B cell (primary cell): ENCODE measurements around the gene MYD88. TPM values are rescaled to one million over a fixed set of nuclear protein-coding genes. Genes with fewer than 3 reads are reported as not detected.

Source experiments
- ATAC-seq: fragments of 200-7000 bp; cut with Tn5 transposase; one replicate; pipeline ENCODE4 v1.10.0; 2021; ENCODE audit warnings: low read depth, mild to moderate bottlenecking, moderate number of reproducible peaks, moderate library complexity
- CTCF ChIA-PET: fragments of 350-600 bp; sonication (Branson Sonifier 250); formaldehyde crosslinking; loops from one replicate; lab custom pipeline; 2021; ENCODE audit warnings: antibody characterized with exemption, inconsistent platforms; lab: Charles Lee
- POLR2A ChIA-PET: fragments of 350-600 bp; sonication (Branson Sonifier 250); formaldehyde crosslinking; loops from one replicate; lab custom pipeline; 2021; ENCODE audit warnings: antibody characterized with exemption; lab: Charles Lee
- DNase-seq: peaks from one replicate; pipeline ENCODE4 v3.0.0; 2013
- H2AFZ ChIP-seq: 2 replicates; pipeline ENCODE4 v1.6.1; 2012; ENCODE audit warnings: mild to moderate bottlenecking, low read depth, low read length; ENCODE audit not compliant: insufficient read depth, poor library complexity, severe bottlenecking
- H3K27ac ChIP-seq, 2 donors: 1 replicate in 1 of 2; 2 replicates in 1 of 2; pipeline ENCODE4 v1.5.1; 2012 to 2013; ENCODE audit warnings: low read length in 2 of 2, mild to moderate bottlenecking in 2 of 2, moderate library complexity in 1 of 2
- H3K27me3 ChIP-seq, 4 experiments: fragments of 200-600 bp in 1 of 4; sonication (generic) in 1 of 4; replicated peaks in 1 of 4; 1 replicate in 2 of 4; 2 replicates in 2 of 4; pipeline versions ENCODE4 v1.6.1 to v1.7.0; 2013 to 2016; ENCODE audit warnings: low read length in 3 of 4, mild to moderate bottlenecking in 2 of 4, mixed read lengths in 1 of 4, moderate library complexity in 1 of 4; ENCODE audit not compliant: insufficient read depth in 4 of 4, control insufficient read depth in 3 of 4; ENCODE audit errors: control extremely low read depth in 1 of 4
- H3K36me3 ChIP-seq, 2 experiments: replicated peaks in 1 of 2; 1 replicate in 1 of 2; 2 replicates in 1 of 2; pipeline versions ENCODE4 v1.6.1 to v1.7.1; 2013; ENCODE audit warnings: low read length in 1 of 2; ENCODE audit not compliant: insufficient read depth in 2 of 2, control insufficient read depth in 1 of 2; ENCODE audit errors: control extremely low read depth in 1 of 2, extremely low read depth in 1 of 2
- H3K4me1 ChIP-seq, 2 donors: fragments of 200-600 bp in 1 of 2; sonication (generic) in 1 of 2; 1 replicate in 1 of 2; 2 replicates in 1 of 2; pipeline versions ENCODE4 v1.5.1 to v1.6.1; 2013 to 2017; ENCODE audit warnings: low read length in 2 of 2; ENCODE audit not compliant: control insufficient read depth in 2 of 2, insufficient read depth in 2 of 2
- H3K4me2 ChIP-seq: replicated peaks from 2 replicates; pipeline ENCODE3; 2012; ENCODE audit warnings: mild to moderate bottlenecking, low read depth, low read length; ENCODE audit not compliant: poor library complexity, severe bottlenecking
- H3K4me3 ChIP-seq, 5 experiments: fragments of 200-600 bp in 1 of 5; sonication (generic) in 1 of 5; 1 replicate in 3 of 5; 2 replicates in 2 of 5; pipeline versions ENCODE4 v1.5.1 to v1.7.0; 2011 to 2016; ENCODE audit warnings: low read length in 4 of 5, mild to moderate bottlenecking in 4 of 5, low read depth in 2 of 5, control low read depth in 1 of 5, moderate library complexity in 1 of 5; ENCODE audit not compliant: insufficient read depth in 1 of 5; ENCODE audit errors: control extremely low read depth in 1 of 5, extremely low read depth in 1 of 5
- H3K79me2 ChIP-seq: fragments of 200-600 bp; sonication (generic); one replicate; pipeline ENCODE4 v1.6.0; 2016; ENCODE audit warnings: low read length; ENCODE audit not compliant: control insufficient read depth, insufficient read depth
- H3K9ac ChIP-seq: fragments of 200-600 bp; sonication (generic); 2 replicates; pipeline ENCODE4 v1.6.1; 2017; ENCODE audit warnings: mild to moderate bottlenecking, low read length, moderate library complexity
- H3K9me3 ChIP-seq, 3 donors: one replicate each; pipeline versions ENCODE4 v1.6.1 to v1.7.1; 2013; ENCODE audit warnings: low read length in 2 of 3; ENCODE audit not compliant: control insufficient read depth in 2 of 3, insufficient read depth in 1 of 3; ENCODE audit errors: control extremely low read depth in 1 of 3
- H4K20me1 ChIP-seq: 2 replicates; pipeline ENCODE4 v1.6.0; 2012; ENCODE audit warnings: mild to moderate bottlenecking, low read length; ENCODE audit not compliant: insufficient read depth, control insufficient read depth, poor library complexity, severe bottlenecking
- H3K27ac Mint-ChIP-seq: one replicate; pipeline ENCODE4 v1.8.0; 2021; ENCODE audit warnings: mixed read lengths
- H3K27me3 Mint-ChIP-seq: one replicate; pipeline ENCODE4 v1.8.0; 2021; ENCODE audit warnings: mixed read lengths
- H3K4me1 Mint-ChIP-seq: one replicate; pipeline ENCODE4 v1.8.0; 2021; ENCODE audit warnings: mixed read lengths
- H3K4me3 Mint-ChIP-seq: one replicate; pipeline ENCODE4 v1.8.0; 2021; ENCODE audit warnings: mixed read lengths
- H3K9me3 Mint-ChIP-seq: one replicate; pipeline ENCODE4 v1.8.0; 2022; ENCODE audit warnings: mixed read lengths; ENCODE audit not compliant: insufficient read depth
- CTCF ChIP-seq: fragments of 200-600 bp; IDR thresholded peaks from one replicate; pipeline ENCODE4 v1.8.0; 2022; ENCODE audit warnings: antibody characterized with exemption, mild to moderate bottlenecking
- EZH2 ChIP-seq: IDR thresholded peaks from 2 replicates; pipeline ENCODE4 v1.6.1; 2012; ENCODE audit warnings: borderline replicate concordance, low read depth, mild to moderate bottlenecking, moderate library complexity, low read length; ENCODE audit not compliant: insufficient read depth, poor library complexity, severe bottlenecking
- WGBS: methylation state at CpG from one replicate; pipeline ENCODE4 v1.1.5; 2013; ENCODE audit warnings: missing lambda C conversion rate; ENCODE audit not compliant: insufficient coverage; 5-methylcytosine and 5-hydroxymethylcytosine counted together
- intact Hi-C: fragments of 100-400 bp; cut with micrococcal nuclease; formaldehyde crosslinking; loops from one replicate; pipeline ENCODE4 v1.10.0; 2022
- polyA plus RNA-seq: library from polyadenylated mRNA; depleted of rRNA; stranded (reverse); fragments of >200 nt; gene quantifications from 2 replicates; pipeline ENCODE4 v1.2.3, GENCODE V29; 2012
- total RNA-seq, 2 donors: library from RNA; stranded (reverse); fragments of 120-200 nt in 1 of 2; gene quantifications; 1 replicate in 1 of 2; 2 replicates in 1 of 2; pipeline versions ENCODE4 v1.2.3 to v1.2.4, GENCODE V29; 2013 to 2022

MYD88 gene
- total and polyA plus RNA-seq, 2 donors (not counting 1 experiment from before 2014, with no cell fraction given) = 48.0 to 52.3 TPM

GRCh38 chr3:38131621-38132369 lies 6.7 kb upstream of the MYD88 start:
- CTCF ChIA-PET = interaction anchor here (0.8 to 1.3 kb wide), 2 partner anchors 33 to 349 kb away, joined by 5 read pairs; partner anchors contain the start of gene OXSR1
- WGBS = 86% methylated on average over 6 of the region's 6 CpGs
- Mint-ChIP-seq H3K9me3 (no peaks in the 10 kb centered on the region), H3K4me3 (no peak overlapping the region), H3K27ac (no peak overlapping the region), H3K4me1 (peaks cover 28% of the 10 kb centered on the region), H3K27me3 (no peaks in the 10 kb centered on the region)
- Histone ChIP-seq H3K36me3 (peaks cover 6 to 74% of the 10 kb centered on the region in 2 experiments), H3K4me1 (peaks cover 11 to 22% of the 10 kb centered on the region in 2 donors), H3K4me3 (no peak overlapping the region), H3K9me3 (no peaks in the 10 kb centered on the region), H4K20me1 (peaks cover 53% of the 10 kb centered on the region), H2AFZ (no peak overlapping the region), H3K4me2 (no peak overlapping the region), H3K79me2 (peaks cover 54% of the 10 kb centered on the region), H3K27me3 (no peaks in the 10 kb centered on the region), H3K27ac (no peak overlapping the region), H3K9ac (no peak overlapping the region)
- TF ChIP-seq CTCF (peak; percentile 30), EZH2 (no peak)
- intact Hi-C loops = loop anchor here (10.0 kb wide), 1 partner anchor 973 kb away; the partner anchor contains the start of genes GORASP1 and TTC21A
- POLR2A ChIA-PET = no interaction called here
- no peak for ATAC-seq
- peak; percentile 26 for DNase-seq

GRCh38 chr3:38133209-38133556 lies 5.3 kb upstream of the MYD88 start:
- Histone ChIP-seq H3K4me3 (no peak overlapping the region), H3K36me3 (peaks cover 5 to 60% of the 10 kb centered on the region in 2 experiments), H3K4me1 (peaks cover 17 to 30% of the 10 kb centered on the region in 2 donors), H3K9ac (no peak overlapping the region), H3K27ac (no peak overlapping the region), H2AFZ (no peak overlapping the region), H4K20me1 (peaks cover 44% of the 10 kb centered on the region), H3K27me3 (no peaks in the 10 kb centered on the region), H3K79me2 (peaks cover 66% of the 10 kb centered on the region), H3K9me3 (no peaks in the 10 kb centered on the region), H3K4me2 (no peak overlapping the region)
- H3K27me3 Mint-ChIP-seq = no peaks in the 10 kb centered on the region
- TF ChIP-seq EZH2 = no peak
- ChIA-PET CTCF (interaction anchor here (0.9 kb wide), 1 partner anchor 214 kb away, joined by 3 read pairs; no protein-coding TSS in a partner anchor), POLR2A (no interaction called here)
- H3K4me3 Mint-ChIP-seq = no peak overlapping the region
- DNase-seq (no peak), ATAC-seq (no peak)
- H3K27ac Mint-ChIP-seq = no peak overlapping the region
- peaks cover 35% of the 10 kb centered on the region for H3K4me1 Mint-ChIP-seq
- no peaks in the 10 kb centered on the region for H3K9me3 Mint-ChIP-seq
- 94% methylated on average over 3 of the region's 3 CpGs for WGBS
- intact Hi-C loops = loop anchor here (10.0 kb wide), 1 partner anchor 972 kb away; the partner anchor contains the start of genes GORASP1 and TTC21A
